ENCODE data around the gene IL33. TPM values are rescaled to one million over a fixed set of nuclear protein-coding genes. Genes with fewer than 3 reads are reported as not detected.

IL33 gene
- total RNA-seq, 1 donor: under 0.01 TPM

DNA sequence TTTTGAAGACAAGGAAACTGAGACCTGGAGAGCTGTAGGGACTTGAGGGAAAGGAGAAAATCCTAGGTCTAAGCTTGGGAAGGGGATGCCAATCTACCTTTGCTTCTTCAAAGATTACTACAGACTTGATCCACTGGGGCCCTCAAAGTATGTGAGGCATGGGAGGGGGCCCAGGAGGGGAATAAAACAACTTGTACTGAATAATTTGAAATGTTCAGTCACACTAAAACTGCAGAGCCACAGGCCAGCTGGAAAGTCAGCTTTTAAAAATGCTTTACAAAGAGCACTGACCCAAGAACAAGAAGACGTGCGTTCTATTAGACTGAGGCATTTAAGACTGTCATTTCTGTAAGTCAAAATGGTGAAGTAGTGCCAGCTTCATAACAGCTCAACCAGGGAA, 13.6 kb downstream of the IL33 start:
- H3K9me3 ChIP-seq (ENCODE audit: low read depth, low read length): no peaks in the 10 kb centered on the region
- H2AFZ ChIP-seq (ENCODE audit: low read length): no peak overlapping the region
- H3K36me3 ChIP-seq (ENCODE audit: insufficient read depth, low read length): no peaks in the 10 kb centered on the region
- H3K4me3 ChIP-seq (ENCODE audit: insufficient read depth, low read length): no peak overlapping the region
- peaks cover 5% of the 10 kb centered on the region for H3K27me3 ChIP-seq (ENCODE audit: insufficient read depth, low read length)
- H3K27ac ChIP-seq (ENCODE audit: low read depth, low read length): no peak overlapping the region
- H3K4me1 ChIP-seq (ENCODE audit: insufficient read depth, low read length): peaks cover 11% of the 10 kb centered on the region
- no peaks in the 10 kb centered on the region for H4K20me1 ChIP-seq (ENCODE audit: insufficient read depth, low read length)
- no peak overlapping the region for H3K4me2 ChIP-seq (ENCODE audit: insufficient read depth, low read length)
- no peak for DNase-seq (ENCODE audit: insufficient read length, low spot score, missing footprints)
- TF ChIP-seq, protein P1, sequence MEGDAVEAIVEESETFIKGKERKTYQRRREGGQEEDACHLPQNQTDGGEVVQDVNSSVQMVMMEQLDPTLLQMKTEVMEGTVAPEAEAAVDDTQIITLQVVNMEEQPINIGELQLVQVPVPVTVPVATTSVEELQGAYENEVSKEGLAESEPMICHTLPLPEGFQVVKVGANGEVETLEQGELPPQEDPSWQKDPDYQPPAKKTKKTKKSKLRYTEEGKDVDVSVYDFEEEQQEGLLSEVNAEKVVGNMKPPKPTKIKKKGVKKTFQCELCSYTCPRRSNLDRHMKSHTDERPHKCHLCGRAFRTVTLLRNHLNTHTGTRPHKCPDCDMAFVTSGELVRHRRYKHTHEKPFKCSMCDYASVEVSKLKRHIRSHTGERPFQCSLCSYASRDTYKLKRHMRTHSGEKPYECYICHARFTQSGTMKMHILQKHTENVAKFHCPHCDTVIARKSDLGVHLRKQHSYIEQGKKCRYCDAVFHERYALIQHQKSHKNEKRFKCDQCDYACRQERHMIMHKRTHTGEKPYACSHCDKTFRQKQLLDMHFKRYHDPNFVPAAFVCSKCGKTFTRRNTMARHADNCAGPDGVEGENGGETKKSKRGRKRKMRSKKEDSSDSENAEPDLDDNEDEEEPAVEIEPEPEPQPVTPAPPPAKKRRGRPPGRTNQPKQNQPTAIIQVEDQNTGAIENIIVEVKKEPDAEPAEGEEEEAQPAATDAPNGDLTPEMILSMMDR (IDR thresholded peaks at IDR 0.05; ENCODE audit: extremely low read depth, low read depth, low read length): no peak
- no peaks in the 10 kb centered on the region for H3K79me2 ChIP-seq (ENCODE audit: insufficient read depth, low read length)

DNA sequence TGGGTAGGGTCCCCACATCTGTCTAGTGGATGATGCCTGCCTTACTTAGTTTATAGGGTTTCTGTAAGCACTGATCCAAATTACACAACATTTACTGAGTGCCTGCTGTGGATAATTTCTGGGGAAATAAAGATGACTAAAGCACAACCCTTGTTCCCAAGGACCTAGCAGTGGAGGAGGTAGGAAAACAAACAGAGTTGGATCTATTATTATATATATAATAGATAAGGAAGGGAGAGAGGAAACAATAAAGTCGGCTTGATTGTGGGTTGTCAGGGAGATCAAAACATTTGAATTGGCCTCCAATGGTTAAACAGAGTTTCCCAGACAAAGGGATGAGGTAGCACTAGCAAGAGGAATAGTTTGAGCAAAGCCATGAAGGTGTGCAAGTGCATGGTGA, 14.0 kb downstream of the IL33 start:
- no peak overlapping the region for H3K4me2 ChIP-seq (ENCODE audit: insufficient read depth, low read length)
- no peak for DNase-seq (ENCODE audit: insufficient read length, low spot score, missing footprints)
- H3K36me3 ChIP-seq (ENCODE audit: insufficient read depth, low read length): no peaks in the 10 kb centered on the region
- H4K20me1 ChIP-seq (ENCODE audit: insufficient read depth, low read length): no peaks in the 10 kb centered on the region
- no peaks in the 10 kb centered on the region for H3K79me2 ChIP-seq (ENCODE audit: insufficient read depth, low read length)
- peaks cover 11% of the 10 kb centered on the region for H3K4me1 ChIP-seq (ENCODE audit: insufficient read depth, low read length)
- no peaks in the 10 kb centered on the region for H3K9me3 ChIP-seq (ENCODE audit: low read depth, low read length)
- H3K27ac ChIP-seq (ENCODE audit: low read depth, low read length): no peak overlapping the region
- TF ChIP-seq, protein P1 (IDR thresholded peaks at IDR 0.05; ENCODE audit: extremely low read depth, low read depth, low read length): no peak
- no peak overlapping the region for H3K4me3 ChIP-seq (ENCODE audit: insufficient read depth, low read length)
- no peak overlapping the region for H2AFZ ChIP-seq (ENCODE audit: low read length)
- peaks cover 5% of the 10 kb centered on the region for H3K27me3 ChIP-seq (ENCODE audit: insufficient read depth, low read length)

DNA sequence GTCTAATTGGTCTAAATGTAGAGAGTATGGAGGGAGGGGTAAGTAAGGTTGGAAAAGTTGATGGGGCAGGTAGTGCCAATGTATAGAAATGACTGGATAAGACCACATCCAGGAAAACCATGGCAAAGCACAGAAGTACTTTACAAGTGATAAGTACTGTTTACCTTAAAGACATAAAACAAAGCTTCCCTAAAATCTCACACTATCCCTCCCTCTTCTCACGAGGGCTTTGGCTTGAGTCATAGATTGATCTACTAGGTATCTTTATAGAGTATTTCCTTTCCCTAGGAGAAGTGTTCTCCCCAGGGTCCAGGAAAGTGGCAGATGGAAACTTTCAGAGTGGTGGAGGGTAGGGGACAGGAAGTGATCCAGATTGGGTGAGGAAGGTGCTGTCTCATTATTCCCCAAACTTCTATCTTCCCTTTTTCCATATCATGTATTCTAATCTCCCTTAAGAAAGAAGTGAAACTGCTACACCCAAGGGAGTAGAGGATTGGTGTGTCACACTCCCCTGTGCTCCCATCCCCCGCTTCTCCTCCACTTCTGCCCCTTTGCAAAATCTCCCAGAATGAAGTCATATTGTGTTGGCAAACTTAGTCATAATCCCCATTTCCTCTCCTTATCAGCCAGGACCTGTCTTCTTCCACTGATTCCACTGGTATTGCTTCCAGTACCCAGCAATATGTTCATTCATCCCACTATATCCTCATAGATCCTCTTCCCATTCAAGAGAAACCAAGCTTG, 14.6 kb downstream of the IL33 start:
- DNase-seq (ENCODE audit: insufficient read length, low spot score, missing footprints): no peak
- H4K20me1 ChIP-seq (ENCODE audit: insufficient read depth, low read length): no peaks in the 10 kb centered on the region
- no peak overlapping the region for H2AFZ ChIP-seq (ENCODE audit: low read length)
- no peak overlapping the region for H3K4me3 ChIP-seq (ENCODE audit: insufficient read depth, low read length)
- H3K79me2 ChIP-seq (ENCODE audit: insufficient read depth, low read length): no peaks in the 10 kb centered on the region
- H3K9me3 ChIP-seq (ENCODE audit: low read depth, low read length): no peaks in the 10 kb centered on the region
- peaks cover 11% of the 10 kb centered on the region for H3K4me1 ChIP-seq (ENCODE audit: insufficient read depth, low read length)
- H3K36me3 ChIP-seq (ENCODE audit: insufficient read depth, low read length): no peaks in the 10 kb centered on the region
- TF ChIP-seq, protein P1 (IDR thresholded peaks at IDR 0.05; ENCODE audit: extremely low read depth, low read depth, low read length): no peak
- H3K27ac ChIP-seq (ENCODE audit: low read depth, low read length): no peak overlapping the region
- peak overlapping the region; percentile 2 for H3K4me2 ChIP-seq (ENCODE audit: insufficient read depth, low read length)
- peaks cover 5% of the 10 kb centered on the region for H3K27me3 ChIP-seq (ENCODE audit: insufficient read depth, low read length)

DNA sequence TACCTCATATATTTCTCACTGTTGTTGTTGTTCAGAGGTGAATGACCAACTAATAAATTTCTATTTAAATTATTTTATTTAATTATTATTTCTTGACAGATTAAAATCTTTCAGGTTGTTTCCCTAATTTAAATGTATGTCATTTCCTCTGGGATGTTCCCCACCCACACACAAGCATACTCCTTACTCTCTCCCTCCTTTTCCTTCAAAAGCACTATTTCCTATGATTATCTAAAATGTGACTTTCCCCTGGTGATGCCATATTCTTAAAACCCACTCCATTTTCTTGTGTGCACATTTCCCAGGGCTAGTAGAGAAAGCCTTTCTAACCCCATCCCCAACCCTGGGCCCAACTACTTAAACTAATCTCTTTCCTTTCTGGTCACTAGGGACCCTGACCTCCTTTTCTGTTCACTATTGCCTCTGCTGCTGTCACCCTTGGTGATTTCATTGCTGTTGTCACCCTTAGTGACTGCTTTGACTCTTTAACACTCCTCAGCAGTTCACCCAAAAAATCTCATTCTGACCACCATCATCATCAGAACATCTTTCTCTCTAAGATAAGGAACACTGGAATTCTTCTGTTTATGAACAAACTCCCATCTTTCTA, 16.8 kb downstream of the IL33 start:
- H4K20me1 ChIP-seq (ENCODE audit: insufficient read depth, low read length): no peaks in the 10 kb centered on the region
- H3K9me3 ChIP-seq (ENCODE audit: low read depth, low read length): no peaks in the 10 kb centered on the region

More for the DNA sequence above, 16.8 kb downstream of the IL33 start:
- TF ChIP-seq, protein P1 (IDR thresholded peaks at IDR 0.05; ENCODE audit: extremely low read depth, low read depth, low read length): no peak
- Histone ChIP-seq H3K36me3 (ENCODE audit: insufficient read depth, low read length) (no peaks in the 10 kb centered on the region), H3K79me2 (ENCODE audit: insufficient read depth, low read length) (no peaks in the 10 kb centered on the region), H3K4me1 (ENCODE audit: insufficient read depth, low read length) (peaks cover 6% of the 10 kb centered on the region), H3K4me3 (ENCODE audit: insufficient read depth, low read length) (no peak overlapping the region), H3K27me3 (ENCODE audit: insufficient read depth, low read length) (peaks cover 5% of the 10 kb centered on the region), H2AFZ (ENCODE audit: low read length) (no peak overlapping the region), H3K4me2 (ENCODE audit: insufficient read depth, low read length) (no peak overlapping the region), H3K27ac (ENCODE audit: low read depth, low read length) (no peak overlapping the region)
- no peak for DNase-seq (ENCODE audit: insufficient read length, low spot score, missing footprints)
